Measurements from ENCODE around the gene FILIP1L.

DNA sequence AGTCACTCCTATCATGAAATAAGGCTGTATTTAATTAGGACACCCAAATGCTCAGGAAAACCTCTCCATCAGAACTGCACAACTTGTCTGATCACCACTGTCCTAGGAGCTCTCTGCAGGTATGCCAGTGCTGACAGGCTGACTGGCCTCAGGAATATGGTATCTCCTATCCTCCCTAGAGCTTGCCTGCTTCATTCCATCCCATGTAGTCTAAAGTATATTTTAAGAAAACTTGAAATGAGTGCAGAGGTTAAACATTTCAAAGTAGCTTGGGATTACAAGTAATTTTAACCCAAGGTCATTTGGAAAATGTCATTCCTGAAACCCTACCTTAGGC, 23.7 kb downstream of the FILIP1L start:
- TF ChIP-seq EZH2 (IDR thresholded peaks at IDR 0.05; ENCODE audit: low read length) = no peak
- TF ChIP-seq, protein P1, sequence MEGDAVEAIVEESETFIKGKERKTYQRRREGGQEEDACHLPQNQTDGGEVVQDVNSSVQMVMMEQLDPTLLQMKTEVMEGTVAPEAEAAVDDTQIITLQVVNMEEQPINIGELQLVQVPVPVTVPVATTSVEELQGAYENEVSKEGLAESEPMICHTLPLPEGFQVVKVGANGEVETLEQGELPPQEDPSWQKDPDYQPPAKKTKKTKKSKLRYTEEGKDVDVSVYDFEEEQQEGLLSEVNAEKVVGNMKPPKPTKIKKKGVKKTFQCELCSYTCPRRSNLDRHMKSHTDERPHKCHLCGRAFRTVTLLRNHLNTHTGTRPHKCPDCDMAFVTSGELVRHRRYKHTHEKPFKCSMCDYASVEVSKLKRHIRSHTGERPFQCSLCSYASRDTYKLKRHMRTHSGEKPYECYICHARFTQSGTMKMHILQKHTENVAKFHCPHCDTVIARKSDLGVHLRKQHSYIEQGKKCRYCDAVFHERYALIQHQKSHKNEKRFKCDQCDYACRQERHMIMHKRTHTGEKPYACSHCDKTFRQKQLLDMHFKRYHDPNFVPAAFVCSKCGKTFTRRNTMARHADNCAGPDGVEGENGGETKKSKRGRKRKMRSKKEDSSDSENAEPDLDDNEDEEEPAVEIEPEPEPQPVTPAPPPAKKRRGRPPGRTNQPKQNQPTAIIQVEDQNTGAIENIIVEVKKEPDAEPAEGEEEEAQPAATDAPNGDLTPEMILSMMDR (optimal IDR thresholded peaks at IDR 0.05 in 1 of 3, IDR thresholded peaks at IDR 0.05 in 1 of 3, conservative IDR thresholded peaks at IDR 0.05 in 1 of 3; ENCODE audit: extremely low read depth in 1 of 3, insufficient read depth in 2 of 3, low read length in 3 of 3) = peak in 1 of 3 experiments; percentile 3

All from keratinocyte (primary cell).